HG03175 (cell line): ENCODE results near the gene ZMYM3.

ENCODE experiments used
- ATAC-seq: cut with Tn5 transposase; IDR thresholded peaks from one replicate; pipeline ENCODE4 v1.9.1; 2021; ENCODE audit warnings: mild to moderate bottlenecking, moderate library complexity; ENCODE audit not compliant: unreplicated experiment

The ZMYM3 gene

DNA sequence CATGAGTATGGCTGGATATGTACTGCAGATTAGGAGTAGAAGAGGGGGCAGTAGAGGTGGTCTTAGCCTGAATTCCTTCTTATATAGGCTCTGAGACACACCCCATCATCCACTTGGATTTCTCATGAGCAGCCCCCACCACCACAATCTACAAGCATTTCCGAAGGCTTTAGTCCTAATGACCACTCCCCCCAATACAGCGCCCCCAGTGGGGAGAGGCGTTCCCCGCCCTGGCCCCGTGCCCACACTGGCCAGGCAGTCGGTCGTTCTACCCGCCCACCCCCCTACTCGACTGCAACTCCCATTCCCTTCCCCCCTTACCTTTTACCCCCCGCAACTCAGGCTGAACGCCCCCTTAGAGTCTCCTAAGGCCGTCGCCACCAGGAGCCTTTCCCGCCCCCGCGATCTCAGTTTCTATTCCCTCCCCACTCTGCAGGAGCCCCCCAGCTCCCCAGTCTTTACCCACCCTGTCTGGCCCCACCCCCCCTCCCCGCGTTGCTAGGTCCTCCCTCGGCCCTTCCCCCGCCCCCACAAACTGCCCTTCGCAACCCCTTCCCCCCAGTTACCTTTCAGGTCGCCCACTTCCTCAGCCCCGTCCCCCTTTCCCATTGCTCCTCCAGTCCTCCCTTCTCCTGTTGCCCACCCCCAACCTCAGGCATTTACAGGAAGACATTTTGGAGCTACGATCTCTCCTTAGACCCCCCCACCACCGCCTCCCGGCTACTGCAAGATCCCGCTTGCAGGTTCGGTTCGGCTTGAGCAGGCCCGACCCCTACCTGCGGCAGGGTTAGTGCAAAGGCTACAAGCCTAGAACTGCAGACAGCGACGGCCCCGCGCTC, 468 bp downstream of the ZMYM3 start:
- no peak for ATAC-seq

DNA sequence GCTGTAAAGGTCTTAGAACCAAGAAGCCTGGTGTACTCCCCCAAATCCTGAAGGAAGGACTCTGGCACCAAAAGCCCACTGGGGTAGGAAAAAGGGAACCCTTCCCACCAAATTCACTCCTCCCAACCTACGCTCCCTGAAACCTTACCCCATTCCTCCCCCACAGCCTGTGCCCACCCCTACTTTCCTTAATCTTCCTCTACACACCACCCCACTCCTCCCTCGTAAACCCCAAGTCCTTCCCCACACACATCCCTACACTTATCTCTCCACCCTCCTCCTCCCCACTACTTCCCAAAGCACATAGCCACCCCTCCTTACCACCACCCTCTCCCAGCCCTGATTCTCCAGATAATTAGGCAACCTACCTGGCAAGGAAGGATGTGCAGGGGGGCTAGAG, 1.7 kb downstream of the ZMYM3 start:
- no peak for ATAC-seq

DNA sequence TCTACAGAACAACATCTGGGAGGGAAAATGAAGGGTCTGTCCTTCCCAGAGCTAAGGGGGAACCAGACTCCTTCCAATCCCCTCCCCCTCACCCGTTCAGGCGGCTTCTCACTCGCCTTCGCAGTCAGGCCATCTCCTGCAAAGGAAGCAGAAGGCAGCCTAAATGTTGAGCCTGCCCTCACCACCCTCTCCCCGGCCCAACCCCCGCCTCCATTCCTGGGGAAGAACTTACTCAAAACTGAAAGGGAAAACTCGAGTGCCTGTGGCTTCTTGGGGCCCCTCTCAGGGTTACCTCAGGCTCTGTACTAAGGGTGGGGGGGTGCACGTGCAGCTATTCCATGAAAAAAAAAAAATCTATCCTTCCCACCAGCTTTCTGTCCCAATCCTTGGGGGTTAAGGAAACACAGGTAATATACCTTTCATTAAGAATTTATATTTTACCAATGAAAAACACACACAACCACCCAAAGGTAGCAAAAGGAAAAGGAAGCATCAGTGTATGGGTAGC, 2.4 kb downstream of the ZMYM3 start:
- ATAC-seq = no peak

DNA sequence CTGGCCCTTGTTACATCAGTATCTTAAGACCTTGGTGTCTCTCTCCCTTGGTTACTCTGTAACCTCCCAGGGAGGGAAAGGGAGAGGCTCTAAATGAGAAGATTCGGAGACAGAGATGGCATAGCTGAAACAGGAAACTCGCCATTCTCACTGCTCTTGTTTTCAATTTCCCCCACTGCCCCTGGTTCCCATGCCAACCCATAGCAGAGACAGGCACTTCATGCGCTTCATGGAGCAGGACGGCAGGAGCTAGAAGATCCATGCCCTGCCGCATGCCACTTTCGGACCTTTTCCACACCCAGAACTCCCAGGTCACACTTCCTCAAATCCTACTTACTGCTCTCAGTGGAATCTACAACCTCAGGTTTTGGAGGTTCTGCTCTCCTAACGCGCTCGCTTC, 3.1 kb downstream of the ZMYM3 start:
- no peak for ATAC-seq

DNA sequence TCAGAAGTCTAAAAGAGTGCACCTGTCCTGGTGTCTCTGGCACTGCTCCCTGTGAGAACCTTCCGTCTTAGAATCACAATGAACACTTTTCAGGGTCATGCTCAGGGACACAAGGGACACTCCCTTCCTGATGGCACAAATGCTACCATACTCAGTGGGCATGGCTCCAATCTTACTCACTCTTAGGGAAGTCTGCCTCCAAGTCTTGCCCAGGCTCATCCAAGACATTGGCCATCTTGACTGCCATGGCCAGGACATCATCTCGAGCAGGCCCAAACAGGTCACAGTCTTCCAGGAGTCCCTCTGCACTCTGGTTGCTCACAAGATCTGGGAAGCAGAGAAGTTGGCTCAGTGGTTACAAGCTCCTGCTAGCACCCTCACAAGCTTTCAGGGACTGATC, 8.8 kb downstream of the ZMYM3 start:
- no peak for ATAC-seq

DNA sequence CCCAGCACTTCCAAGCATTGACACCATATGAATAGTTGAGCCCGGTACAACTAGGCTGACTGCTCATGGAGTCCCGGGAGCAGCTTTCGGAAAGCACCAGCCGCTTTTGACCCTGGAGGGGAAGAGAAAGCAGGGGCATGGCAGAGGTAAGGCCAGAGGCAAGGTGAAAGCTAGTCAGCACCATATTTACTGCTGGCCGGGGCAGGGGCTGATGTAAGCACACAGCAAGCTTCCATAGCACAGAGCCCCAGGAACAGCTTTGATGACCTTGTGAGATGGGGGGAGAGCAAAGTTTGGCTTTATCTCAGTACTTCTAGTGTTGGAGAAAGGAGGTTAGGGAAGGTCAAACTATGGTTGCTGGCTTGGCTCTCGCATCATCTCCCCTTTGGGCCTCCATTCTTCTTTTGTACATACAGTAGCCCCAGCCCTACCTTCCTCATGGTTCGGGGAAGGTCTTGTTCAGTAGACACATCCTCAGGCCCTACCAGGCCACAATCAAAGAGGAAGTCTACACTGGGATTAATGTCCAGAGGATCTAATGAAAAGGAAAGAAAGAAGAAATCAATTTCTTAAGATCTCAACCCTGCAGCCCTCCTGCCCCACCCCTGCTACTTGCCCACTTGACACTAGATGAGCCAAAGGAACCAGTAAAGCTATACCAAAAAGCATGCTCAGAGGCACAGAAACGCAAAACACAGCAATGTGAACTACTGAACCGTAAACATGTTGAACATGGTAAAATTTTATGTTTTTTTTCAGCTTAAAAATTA, 9.4 kb downstream of the ZMYM3 start:
- ATAC-seq = no peak

DNA sequence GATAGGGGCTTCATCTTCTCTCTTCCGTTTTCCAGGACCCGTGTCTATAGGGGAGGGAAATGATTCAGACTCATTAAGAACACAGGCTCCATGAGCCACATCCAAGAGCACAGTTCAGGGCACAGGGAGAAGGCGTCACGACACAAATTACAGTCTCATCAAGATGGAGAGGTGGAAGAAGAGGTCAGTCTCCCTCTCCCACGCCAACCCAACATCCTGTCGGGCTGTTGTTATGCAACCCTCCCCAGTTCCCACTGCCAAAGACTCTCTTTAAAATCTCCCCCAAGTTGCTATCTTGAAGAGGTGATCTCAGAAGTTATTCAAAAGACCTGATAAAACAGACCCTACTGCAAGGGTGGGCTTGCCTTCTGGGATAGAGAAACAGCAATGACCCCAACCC, 12.6 kb downstream of the ZMYM3 start:
- no peak for ATAC-seq

DNA sequence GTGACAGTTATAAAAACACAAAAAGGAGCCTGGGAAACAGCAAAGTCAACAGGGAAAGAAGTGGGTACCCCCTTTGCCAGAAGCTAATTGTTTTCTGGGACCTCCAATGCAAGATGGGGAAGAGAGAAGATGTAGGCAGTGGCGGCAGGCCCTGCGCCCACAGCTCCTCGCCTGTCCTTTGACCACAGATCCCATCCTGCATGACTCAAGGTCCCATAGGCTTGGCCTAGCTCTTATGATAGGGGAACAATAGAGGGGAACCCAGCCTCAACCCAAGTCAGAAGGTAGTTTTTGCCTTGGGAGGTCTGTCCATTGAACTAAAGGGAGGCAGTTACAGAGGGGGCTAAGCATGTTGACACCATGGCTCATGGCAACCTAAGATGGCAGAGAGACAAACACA, 14.2 kb downstream of the ZMYM3 start:
- no peak for ATAC-seq

DNA sequence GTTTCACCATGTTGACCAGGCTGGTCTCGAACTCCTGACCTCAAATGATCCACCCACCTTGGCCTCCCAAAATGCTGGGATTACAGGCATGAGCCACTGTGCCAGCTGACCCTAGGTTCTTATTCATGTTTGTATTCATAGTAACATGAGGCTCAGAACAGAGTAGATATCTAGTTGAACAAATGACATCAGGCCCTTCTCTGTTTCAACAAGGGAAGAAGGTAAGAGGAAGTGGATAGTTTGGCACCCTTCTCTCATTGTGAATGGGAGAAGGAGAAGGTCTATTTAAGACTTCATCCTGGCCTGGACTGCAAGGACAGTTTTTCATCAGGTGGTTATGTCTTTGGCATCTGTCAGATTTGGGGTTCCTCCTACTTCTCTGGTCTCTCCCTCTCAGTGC, 17.1 kb downstream of the ZMYM3 start:
- no peak for ATAC-seq

DNA sequence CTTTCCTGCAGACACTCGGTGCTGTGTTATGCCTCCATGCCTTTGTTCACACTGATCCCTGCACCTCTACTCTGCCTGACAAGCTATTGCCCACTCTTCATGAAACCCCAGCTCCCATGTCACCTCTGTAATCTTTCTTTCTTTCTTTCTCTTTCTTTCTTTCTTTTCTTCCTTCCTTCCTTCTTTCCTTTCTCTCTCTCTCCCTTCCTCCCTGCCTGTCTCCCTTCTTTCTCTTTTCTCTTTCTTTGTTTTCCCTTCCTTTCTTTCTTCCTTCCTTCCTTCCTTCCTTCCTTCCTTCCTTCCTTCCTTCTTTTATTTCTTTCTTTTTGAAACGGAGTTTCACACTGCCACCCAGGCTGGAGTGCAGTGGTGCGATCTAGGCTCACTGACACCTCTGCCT, 18.5 kb downstream of the ZMYM3 start:
- ATAC-seq = no peak

DNA sequence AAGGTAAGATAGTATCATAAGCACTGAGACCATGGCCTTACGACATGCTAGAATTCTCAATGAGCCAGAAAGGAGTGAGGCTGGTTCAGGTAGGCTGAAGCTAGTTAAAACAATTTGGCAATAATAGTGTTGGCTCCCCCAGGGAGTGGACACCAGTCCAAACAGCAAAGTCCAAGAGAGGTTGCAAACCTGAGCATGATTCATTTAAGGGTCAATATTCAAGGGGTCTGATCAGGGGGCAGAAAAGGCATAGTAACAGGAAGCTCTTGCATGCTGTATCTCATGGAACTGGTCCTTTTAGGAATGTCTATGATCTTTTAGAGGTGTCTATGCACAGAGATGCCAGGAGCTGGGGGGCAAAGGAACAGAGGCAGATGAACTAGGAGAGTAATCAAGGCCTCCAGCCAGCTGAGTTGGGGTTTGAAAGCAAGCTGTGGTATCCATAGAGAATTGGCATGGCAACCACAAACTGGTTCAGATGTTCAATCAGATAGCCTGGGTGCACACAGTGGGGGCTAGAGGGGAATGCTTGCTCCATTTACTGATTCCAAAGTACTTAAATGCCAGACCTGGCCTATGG, 25.8 kb downstream of the ZMYM3 start:
- no peak for ATAC-seq

DNA sequence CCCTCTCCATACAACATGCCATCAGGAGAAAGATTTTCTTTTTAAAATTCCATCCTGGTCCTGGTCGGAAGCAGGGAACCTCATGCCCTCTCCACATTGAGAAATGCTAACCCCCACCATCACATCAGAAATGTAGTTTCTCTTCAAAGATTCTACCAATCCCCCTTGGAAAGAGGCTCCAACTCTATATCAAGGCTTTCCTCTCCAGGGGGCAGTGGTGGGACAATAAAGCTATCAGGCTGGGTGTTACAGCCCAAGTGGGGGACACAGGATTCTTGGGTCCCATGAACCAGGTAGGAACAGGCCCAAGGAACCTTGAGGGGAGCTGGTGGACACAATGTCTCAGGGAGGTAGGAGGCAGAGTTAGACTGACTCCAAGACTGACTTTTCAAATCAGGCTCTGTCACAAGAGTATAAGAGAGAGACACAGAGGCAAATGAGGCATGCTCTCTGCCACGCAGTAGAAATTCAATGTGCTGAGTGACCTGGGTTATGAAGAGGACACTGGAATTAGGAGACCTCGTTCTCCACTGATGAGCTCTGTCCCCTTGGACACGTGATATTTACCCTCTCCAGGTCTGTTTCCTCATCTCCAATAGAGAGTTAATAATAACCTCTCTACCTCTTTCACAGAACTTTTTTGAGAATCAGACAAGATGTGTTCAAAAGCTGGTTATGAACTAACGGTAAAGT, 26.4 kb downstream of the ZMYM3 start:
- ATAC-seq = no peak

DNA sequence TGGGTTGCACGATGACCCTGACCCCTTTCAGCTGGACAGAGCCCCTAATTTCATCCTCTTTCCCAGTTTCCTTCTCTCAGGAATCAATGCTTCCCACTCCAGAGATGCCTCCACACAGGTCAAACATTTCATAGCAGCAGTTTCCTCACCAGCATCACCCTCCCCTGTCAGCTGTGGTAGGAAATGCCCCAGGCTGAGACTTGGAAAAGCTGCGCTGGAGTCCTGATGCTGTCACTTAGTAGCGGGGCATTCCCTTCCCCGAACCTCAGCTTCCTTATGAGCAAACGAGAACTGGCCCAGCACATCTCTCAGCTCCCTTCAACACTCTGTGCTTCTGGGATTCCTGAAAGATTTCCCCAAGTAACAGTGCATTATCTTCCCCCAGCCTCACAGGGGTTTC, 28.3 kb downstream of the ZMYM3 start:
- ATAC-seq = no peak

DNA sequence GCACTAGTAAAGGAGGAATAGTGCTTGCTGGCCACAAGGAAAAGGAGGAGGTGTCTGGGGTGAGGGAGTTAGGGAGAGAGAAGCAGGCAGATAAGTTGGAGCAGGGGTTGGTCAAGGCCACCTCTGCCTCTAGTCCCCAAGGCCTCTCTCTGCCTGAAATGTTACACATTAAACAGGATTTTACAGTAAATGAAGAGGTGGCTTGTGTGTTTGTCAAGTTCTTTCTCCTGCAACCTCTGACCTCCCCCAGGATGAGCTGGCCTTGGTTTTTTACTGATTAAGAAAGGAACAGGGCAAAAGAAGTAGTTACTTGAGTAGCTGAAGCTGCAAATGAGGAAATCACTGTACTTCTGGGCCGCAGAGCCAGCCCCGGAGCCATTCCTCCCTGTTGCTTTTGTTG, 28.9 kb downstream of the ZMYM3 start:
- ATAC-seq = no peak

DNA sequence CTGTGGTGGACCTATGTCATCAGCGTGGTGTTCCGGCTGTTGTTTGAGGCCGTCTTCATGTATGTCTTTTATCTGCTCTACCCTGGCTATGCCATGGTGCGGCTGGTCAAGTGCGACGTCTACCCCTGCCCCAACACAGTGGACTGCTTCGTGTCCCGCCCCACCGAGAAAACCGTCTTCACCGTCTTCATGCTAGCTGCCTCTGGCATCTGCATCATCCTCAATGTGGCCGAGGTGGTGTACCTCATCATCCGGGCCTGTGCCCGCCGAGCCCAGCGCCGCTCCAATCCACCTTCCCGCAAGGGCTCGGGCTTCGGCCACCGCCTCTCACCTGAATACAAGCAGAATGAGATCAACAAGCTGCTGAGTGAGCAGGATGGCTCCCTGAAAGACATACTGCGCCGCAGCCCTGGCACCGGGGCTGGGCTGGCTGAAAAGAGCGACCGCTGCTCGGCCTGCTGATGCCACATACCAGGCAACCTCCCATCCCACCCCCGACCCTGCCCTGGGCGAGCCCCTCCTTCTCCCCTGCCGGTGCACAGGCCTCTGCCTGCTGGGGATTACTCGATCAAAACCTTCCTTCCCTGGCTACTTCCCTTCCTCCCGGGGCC, 29.7 kb downstream of the ZMYM3 start:
- no peak for ATAC-seq

DNA sequence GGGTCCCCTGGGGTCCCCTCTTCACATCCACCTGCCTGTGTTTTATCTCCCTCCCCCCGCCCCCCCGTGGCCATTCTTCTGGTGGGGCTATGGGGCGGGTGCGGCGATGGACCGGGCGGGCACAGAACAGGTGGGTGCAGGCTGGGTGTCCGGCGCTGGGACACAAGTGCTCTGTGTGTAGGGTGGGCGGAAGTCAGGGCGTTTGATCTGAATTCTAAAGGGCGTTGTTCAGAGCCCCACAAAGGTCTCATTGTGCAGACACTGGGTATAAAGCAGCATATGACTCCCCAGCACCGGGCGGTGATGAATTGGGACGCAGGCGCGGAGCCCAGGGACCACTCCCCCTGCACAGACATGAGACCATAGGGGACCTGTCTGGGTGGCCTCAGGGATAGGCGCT, 31.0 kb downstream of the ZMYM3 start, which contains the start of gene GJB1:
GJB1 (plus strand) TSS at position 296 of the 400 bp plus-strand sequence. CDS start 484 bp downstream, outside the sequence.
- no peak for ATAC-seq

DNA sequence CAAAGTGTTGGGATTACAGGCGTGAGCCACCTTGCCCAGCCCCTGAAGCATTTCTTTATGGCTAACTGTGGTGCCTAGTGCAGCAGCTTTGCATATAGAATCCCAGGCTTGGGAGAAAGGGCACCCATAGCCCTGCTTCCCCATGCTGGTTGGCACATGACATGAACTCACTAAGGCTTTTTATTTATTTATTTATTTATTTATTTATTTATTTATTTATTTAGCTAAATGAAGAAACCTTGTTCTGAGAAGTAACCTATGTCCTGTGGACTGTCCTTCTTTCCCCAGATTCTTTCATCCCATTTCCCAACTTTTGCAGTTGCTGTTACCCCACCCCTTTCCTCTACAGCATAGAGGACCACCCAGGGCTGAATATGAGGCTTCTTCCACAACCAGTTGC, 32.8 kb downstream of the ZMYM3 start:
- no peak for ATAC-seq

DNA sequence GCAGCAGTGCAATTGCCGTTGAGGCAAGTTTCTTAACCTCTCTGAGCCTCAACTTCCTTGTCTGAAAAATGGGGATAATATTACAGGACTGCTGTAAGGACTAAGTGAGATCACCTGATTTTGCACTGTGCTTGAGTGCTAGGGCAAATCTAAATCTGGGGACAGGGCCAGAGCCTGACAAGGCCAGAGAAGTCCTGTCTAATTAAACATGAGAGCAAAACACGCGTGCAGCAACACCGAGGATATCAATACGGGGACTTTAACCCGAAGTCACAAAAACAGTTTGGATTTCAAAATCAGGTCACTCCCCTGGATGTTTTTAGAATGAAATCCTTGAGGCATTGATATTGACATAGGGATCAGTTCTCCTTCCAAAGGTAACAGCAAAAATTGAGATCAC, 36.6 kb downstream of the ZMYM3 start:
- no peak for ATAC-seq

DNA sequence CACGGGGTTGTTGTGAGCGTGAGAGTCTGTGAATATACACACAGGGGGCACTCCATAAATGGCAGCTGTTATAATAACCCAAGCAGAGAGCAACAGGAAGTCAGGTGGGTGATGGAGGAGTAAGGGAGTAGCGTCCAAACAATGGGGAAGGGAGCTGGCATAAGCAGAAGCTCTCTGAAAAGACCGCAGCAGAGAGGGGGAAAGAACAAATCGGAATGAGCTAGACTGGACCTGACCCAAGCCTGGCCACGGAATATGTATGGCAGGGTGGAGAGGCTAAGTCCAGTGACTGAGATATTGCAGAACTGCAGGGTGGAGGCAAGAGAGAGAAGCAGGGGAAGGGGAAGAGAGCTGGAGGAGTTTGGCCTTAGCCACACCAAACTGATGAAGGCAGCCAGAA, 37.5 kb downstream of the ZMYM3 start:
- no peak for ATAC-seq

DNA sequence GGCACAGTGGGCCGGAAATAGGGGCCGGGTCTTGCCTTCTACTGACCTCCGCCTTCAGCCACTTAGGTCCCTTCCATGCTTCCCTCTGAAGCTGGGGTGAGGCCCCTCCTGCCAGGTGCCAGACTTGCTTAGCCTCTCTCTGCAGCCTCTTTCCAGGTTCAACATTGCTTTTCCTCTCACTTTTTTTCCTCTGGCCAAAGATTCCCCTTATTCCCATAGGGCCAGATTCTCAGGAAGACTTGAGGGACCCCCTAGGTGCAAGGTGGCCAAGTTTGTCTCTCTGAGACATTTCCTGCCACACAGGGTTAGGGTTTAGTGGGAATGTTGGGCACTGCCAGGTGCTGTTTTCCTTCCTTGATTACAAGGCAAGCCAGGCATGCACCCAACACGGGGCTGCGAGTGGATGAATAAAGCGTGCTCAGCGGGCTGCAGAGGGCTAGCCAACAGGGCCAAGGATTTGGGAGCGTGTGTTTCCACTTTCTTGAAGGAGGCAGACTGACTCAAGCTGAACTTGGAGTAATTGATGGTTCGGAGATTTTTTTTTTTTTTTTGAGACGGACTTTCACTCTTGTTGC, 38.5 kb downstream of the ZMYM3 start:
- ATAC-seq = no peak
